ENCODE measurements around the gene GRAMD1B. TPM values are rescaled to one million over a fixed set of nuclear protein-coding genes. Genes with fewer than 3 reads are reported as not detected.

The GRAMD1B gene
- total RNA-seq, 2 experiments from 2014 or later = 91.6 to 91.8 TPM

GRCh38 chr11:123521930-123522329 is 91.9 kb downstream of the GRAMD1B start:
- ChIA-PET CTCF (interaction anchor here (0.9 kb wide), 1 partner anchor 261 kb away, joined by 3 read pairs; no protein-coding TSS in a partner anchor), POLR2A (no interaction called here)
- peaks cover 24% of the 10 kb centered on the region for H3K4me1 Mint-ChIP-seq
- peaks cover 26% of the 10 kb centered on the region for H3K36me3 Mint-ChIP-seq (ENCODE audit: low read depth)
- no peak overlapping the region for H3K4me3 Mint-ChIP-seq
- no peak overlapping the region for H3K27ac Mint-ChIP-seq
- H3K9me3 Mint-ChIP-seq = peaks cover 2% of the 10 kb centered on the region
- DNase-seq = no peak
- H3K27me3 Mint-ChIP-seq = no peaks in the 10 kb centered on the region

DNA sequence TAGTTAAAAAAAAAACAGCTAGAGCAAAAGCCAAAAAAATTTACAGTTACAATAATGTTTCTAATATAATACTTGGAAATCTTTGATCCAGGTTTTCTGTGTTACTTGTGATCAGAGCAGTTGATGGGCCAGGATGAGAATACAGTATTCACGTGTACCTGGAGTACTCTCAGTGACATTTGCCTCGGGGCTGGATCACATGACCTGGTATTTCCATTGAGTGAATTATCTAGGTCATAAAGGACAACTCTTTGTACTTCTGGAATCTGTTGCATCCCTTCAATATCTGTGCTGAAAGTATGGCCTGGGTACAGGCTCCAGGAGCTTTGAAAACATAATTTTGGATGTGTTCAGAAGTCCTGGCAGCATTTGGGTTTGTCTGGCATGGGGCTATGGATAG is 93.5 kb downstream of the GRAMD1B start:
- Mint-ChIP-seq H3K9me3 (peaks cover 2% of the 10 kb centered on the region), H3K27me3 (no peaks in the 10 kb centered on the region), H3K4me3 (no peak overlapping the region), H3K27ac (no peak overlapping the region), H3K36me3 (ENCODE audit: low read depth) (peaks cover 22% of the 10 kb centered on the region), H3K4me1 (peaks cover 8% of the 10 kb centered on the region)
- POLR2A ChIA-PET = no interaction called here
- CTCF ChIA-PET = interaction anchor here (1.4 to 1.6 kb wide), 2 partner anchors 11 to 12 kb away, joined by 3 to 4 read pairs; no protein-coding TSS in a partner anchor
- no peak for DNase-seq

DNA sequence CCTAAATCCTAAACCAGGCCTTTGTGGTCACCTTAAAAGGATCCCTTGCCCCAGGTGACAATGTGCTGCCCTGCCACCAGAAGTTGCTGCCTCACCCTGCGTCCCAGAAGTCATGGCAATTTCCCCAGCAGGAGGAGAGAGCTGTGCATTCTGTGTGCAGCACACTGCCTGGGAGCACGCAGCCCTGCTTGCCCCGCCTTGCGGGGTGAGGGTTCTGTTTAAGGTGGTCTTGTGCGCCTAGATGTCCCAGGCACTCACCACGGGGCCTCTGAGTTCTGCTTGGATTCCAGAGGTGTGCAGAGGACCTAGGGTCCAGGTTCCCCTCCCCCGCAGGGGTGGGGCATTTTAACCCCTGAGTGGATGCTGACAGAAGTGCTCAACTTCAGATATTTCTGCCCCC is 95.0 kb downstream of the GRAMD1B start:
- CTCF ChIA-PET = interaction anchor here (1.6 kb wide), 1 partner anchor 13 kb away, joined by 3 read pairs; no protein-coding TSS in a partner anchor
- Mint-ChIP-seq H3K36me3 (ENCODE audit: low read depth) (peaks cover 9% of the 10 kb centered on the region), H3K27me3 (no peaks in the 10 kb centered on the region), H3K4me1 (peaks cover 7% of the 10 kb centered on the region), H3K4me3 (no peak overlapping the region), H3K27ac (no peak overlapping the region), H3K9me3 (peaks cover 2% of the 10 kb centered on the region)
- POLR2A ChIA-PET = no interaction called here
- no peak for DNase-seq

GRCh38 chr11:123525511-123525918 is 95.4 kb downstream of the GRAMD1B start:
- CTCF ChIA-PET = interaction anchor here (1.6 kb wide), 1 partner anchor 14 kb away, joined by 3 read pairs; no protein-coding TSS in a partner anchor
- POLR2A ChIA-PET = interaction anchor here (1.4 kb wide), 1 partner anchor 12 kb away, joined by 3 read pairs; no protein-coding TSS in a partner anchor
- DNase-seq = no peak
- H3K27me3 Mint-ChIP-seq = no peaks in the 10 kb centered on the region
- H3K27ac Mint-ChIP-seq = no peak overlapping the region
- no peak overlapping the region for H3K4me3 Mint-ChIP-seq
- peaks cover 8% of the 10 kb centered on the region for H3K4me1 Mint-ChIP-seq
- H3K9me3 Mint-ChIP-seq = peaks cover 2% of the 10 kb centered on the region
- H3K36me3 Mint-ChIP-seq (ENCODE audit: low read depth) = peaks cover 9% of the 10 kb centered on the region

- ChIA-PET POLR2A (interaction anchor here (1.4 kb wide), 1 partner anchor 12 kb away, joined by 3 read pairs; no protein-coding TSS in a partner anchor), CTCF (interaction anchor here (1.6 kb wide), 1 partner anchor 14 kb away, joined by 3 read pairs; no protein-coding TSS in a partner anchor)
- Mint-ChIP-seq H3K4me3 (no peak overlapping the region), H3K27ac (no peak overlapping the region), H3K27me3 (no peaks in the 10 kb centered on the region), H3K9me3 (no peaks in the 10 kb centered on the region), H3K36me3 (ENCODE audit: low read depth) (peaks cover 10% of the 10 kb centered on the region), H3K4me1 (peaks cover 11% of the 10 kb centered on the region)
- no peak for DNase-seq
Measured at GRCh38 chr11:123526027-123526805, 96.1 kb downstream of the GRAMD1B start.

- H3K27ac Mint-ChIP-seq = no peak overlapping the region
- no peak for DNase-seq
- H3K4me1 Mint-ChIP-seq = peaks cover 14% of the 10 kb centered on the region
- no peaks in the 10 kb centered on the region for H3K27me3 Mint-ChIP-seq
- ChIA-PET CTCF (no interaction called here), POLR2A (interaction anchor here (1.4 kb wide), 1 partner anchor 11 kb away, joined by 3 read pairs; no protein-coding TSS in a partner anchor)
- H3K36me3 Mint-ChIP-seq (ENCODE audit: low read depth) = peaks cover 11% of the 10 kb centered on the region
- H3K9me3 Mint-ChIP-seq = no peaks in the 10 kb centered on the region
- no peak overlapping the region for H3K4me3 Mint-ChIP-seq
Measured at GRCh38 chr11:123526918-123527317, 96.8 kb downstream of the GRAMD1B start.

- H3K9me3 Mint-ChIP-seq = no peaks in the 10 kb centered on the region
- no peak overlapping the region for H3K4me3 Mint-ChIP-seq
- ChIA-PET CTCF (interaction anchor here (0.5 kb wide), 1 partner anchor 168 kb away, joined by 3 read pairs; no protein-coding TSS in a partner anchor), POLR2A (no interaction called here)
- peaks cover 17% of the 10 kb centered on the region for H3K36me3 Mint-ChIP-seq (ENCODE audit: low read depth)
- H3K27ac Mint-ChIP-seq = no peak overlapping the region
- no peak for DNase-seq
- peaks cover 17% of the 10 kb centered on the region for H3K4me1 Mint-ChIP-seq
- no peaks in the 10 kb centered on the region for H3K27me3 Mint-ChIP-seq
Measured at GRCh38 chr11:123527526-123527925, 97.5 kb downstream of the GRAMD1B start.

DNA sequence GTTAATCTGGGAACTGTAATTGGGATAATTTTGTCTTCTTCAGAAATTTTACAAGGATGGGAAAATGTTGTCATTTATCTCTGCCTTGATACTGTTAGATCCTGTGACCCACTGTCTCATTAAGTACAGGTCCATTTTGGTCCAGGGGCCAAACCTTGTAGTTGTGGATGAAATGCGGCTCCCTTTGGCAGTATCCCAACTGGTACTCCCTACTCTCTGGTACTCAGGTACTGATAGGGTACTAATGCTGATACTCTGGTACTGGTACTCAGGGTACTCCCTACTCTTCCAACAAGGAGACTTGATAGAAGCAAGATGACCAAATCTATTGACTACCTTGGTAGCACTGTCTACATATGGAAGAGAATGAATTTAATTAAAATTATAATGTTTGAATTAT is 97.9 kb downstream of the GRAMD1B start:
- ChIA-PET CTCF (interaction anchor here (0.5 kb wide), 1 partner anchor 167 kb away, joined by 3 read pairs; no protein-coding TSS in a partner anchor), POLR2A (no interaction called here)
- H3K27ac Mint-ChIP-seq = no peak overlapping the region
- no peaks in the 10 kb centered on the region for H3K27me3 Mint-ChIP-seq
- H3K4me1 Mint-ChIP-seq = peaks cover 17% of the 10 kb centered on the region
- H3K4me3 Mint-ChIP-seq = no peak overlapping the region
- H3K9me3 Mint-ChIP-seq = no peaks in the 10 kb centered on the region
- no peak for DNase-seq
- H3K36me3 Mint-ChIP-seq (ENCODE audit: low read depth) = peaks cover 17% of the 10 kb centered on the region

GRCh38 chr11:123531325-123531724 is 101.3 kb downstream of the GRAMD1B start:
- Mint-ChIP-seq H3K4me1 (peaks cover 20% of the 10 kb centered on the region), H3K4me3 (no peak overlapping the region), H3K9me3 (no peaks in the 10 kb centered on the region), H3K27me3 (no peaks in the 10 kb centered on the region), H3K27ac (no peak overlapping the region), H3K36me3 (ENCODE audit: low read depth) (peaks cover 17% of the 10 kb centered on the region)
- ChIA-PET POLR2A (no interaction called here), CTCF (no interaction called here)
- no peak for DNase-seq

DNA sequence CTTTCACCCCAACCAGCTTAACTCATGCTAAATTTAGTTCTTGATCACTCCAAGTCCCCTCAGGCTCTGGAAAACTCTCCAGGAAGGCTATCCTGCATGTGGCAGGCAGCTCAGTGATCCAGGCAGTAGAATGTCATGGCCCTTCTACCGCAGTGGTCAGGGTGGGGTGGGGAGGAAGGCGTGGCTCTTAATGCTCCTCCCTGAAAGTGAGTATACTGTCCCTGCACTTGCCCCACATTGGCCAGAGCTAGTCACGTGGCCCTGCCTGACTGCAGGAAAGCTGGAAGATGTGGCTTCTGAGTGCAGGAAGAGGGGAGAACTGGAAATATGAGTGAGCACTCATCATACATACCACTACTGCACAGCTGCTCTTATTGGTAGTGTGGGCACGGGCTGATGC is 102.1 kb downstream of the GRAMD1B start:
- no peak for DNase-seq
- no peaks in the 10 kb centered on the region for H3K27me3 Mint-ChIP-seq
- peaks cover 26% of the 10 kb centered on the region for H3K4me1 Mint-ChIP-seq
- H3K36me3 Mint-ChIP-seq (ENCODE audit: low read depth) = peaks cover 17% of the 10 kb centered on the region
- ChIA-PET CTCF (interaction anchor here (1.0 kb wide), 1 partner anchor 21 kb away, joined by 3 read pairs; no protein-coding TSS in a partner anchor), POLR2A (no interaction called here)
- no peak overlapping the region for H3K4me3 Mint-ChIP-seq
- no peak overlapping the region for H3K27ac Mint-ChIP-seq
- no peaks in the 10 kb centered on the region for H3K9me3 Mint-ChIP-seq

DNA sequence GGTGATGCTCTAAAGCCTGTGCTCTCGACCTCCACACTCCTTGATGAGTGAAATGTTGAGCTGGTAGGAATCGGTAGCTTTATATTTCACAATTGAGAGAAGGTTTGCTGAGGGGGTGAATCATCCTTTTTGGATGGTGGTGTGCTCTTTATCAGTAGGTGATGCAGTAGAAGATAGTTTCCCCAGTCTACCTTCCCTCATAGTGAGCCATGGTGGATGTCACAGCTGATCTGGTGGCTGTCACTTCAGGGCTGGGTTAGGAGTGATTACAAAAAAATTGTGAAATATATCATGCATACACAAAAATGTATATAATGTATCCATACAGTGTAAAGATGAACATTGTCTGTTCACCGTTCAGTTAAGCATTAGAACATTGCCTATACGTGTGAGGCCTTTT is 105.3 kb downstream of the GRAMD1B start:
- CTCF ChIA-PET = interaction anchor here (0.7 to 1.2 kb wide), 2 partner anchors 9 to 24 kb away, joined by 3 read pairs; no protein-coding TSS in a partner anchor
- peaks cover 20% of the 10 kb centered on the region for H3K36me3 Mint-ChIP-seq (ENCODE audit: low read depth)
- DNase-seq = no peak
- POLR2A ChIA-PET = no interaction called here
- H3K27me3 Mint-ChIP-seq = no peaks in the 10 kb centered on the region
- no peak overlapping the region for H3K4me3 Mint-ChIP-seq
- no peaks in the 10 kb centered on the region for H3K9me3 Mint-ChIP-seq
- no peak overlapping the region for H3K27ac Mint-ChIP-seq
- peaks cover 30% of the 10 kb centered on the region for H3K4me1 Mint-ChIP-seq

- Mint-ChIP-seq H3K9me3 (no peaks in the 10 kb centered on the region), H3K4me3 (no peak overlapping the region), H3K27me3 (no peaks in the 10 kb centered on the region), H3K27ac (no peak overlapping the region), H3K4me1 (peaks cover 23% of the 10 kb centered on the region), H3K36me3 (ENCODE audit: low read depth) (peaks cover 14% of the 10 kb centered on the region)
- DNase-seq = no peak
- ChIA-PET POLR2A (no interaction called here), CTCF (interaction anchor here (0.9 to 1.1 kb wide), 2 partner anchors 18 to 129 kb away, joined by 3 to 5 read pairs; no protein-coding TSS in a partner anchor)
Measured at GRCh38 chr11:123536690-123537437, 106.8 kb downstream of the GRAMD1B start.

GRCh38 chr11:123537726-123538125 is 107.7 kb downstream of the GRAMD1B start:
- peaks cover 25% of the 10 kb centered on the region for H3K4me1 Mint-ChIP-seq
- ChIA-PET CTCF (interaction anchor here (1.1 to 1.6 kb wide), 2 partner anchors 130 to 290 kb away, joined by 3 to 5 read pairs; no protein-coding TSS in a partner anchor), POLR2A (interaction anchor here (1.1 kb wide), 1 partner anchor 12 kb away, joined by 3 read pairs; no protein-coding TSS in a partner anchor)
- H3K27me3 Mint-ChIP-seq = no peaks in the 10 kb centered on the region
- peaks cover 13% of the 10 kb centered on the region for H3K36me3 Mint-ChIP-seq (ENCODE audit: low read depth)
- no peaks in the 10 kb centered on the region for H3K9me3 Mint-ChIP-seq
- H3K27ac Mint-ChIP-seq = peak overlapping the region; percentile 20
- DNase-seq = no peak
- H3K4me3 Mint-ChIP-seq = no peak overlapping the region
